Measurements from ENCODE around the gene GSTA3. TPM values are rescaled to one million over a fixed set of nuclear protein-coding genes. Genes with fewer than 3 reads are reported as not detected.

The GSTA3 gene
- total and polyA plus RNA-seq, 2 experiments from 2014 or later, result not detected

- peaks cover 10% of the 10 kb centered on the region; the same call in 2 of the 3 replicates for H3K9me3 Mint-ChIP-seq
- ATAC-seq, result no peak
- no peaks in the 10 kb centered on the region for H3F3A ChIP-seq (replicated peaks; ENCODE audit: low read depth)
These were observed 15.2 kb downstream of the GSTA3 start for GRCh38 chr6:52894285-52894684.

GRCh38 chr6:52893803-52894202 is 15.7 kb downstream of the GSTA3 start:
- no peaks in the 10 kb centered on the region; the same call in 2 of the 3 replicates for H3K36me3 Mint-ChIP-seq (ENCODE audit: low read depth)
- no peaks in the 10 kb centered on the region for H4K20me1 ChIP-seq (replicated peaks; ENCODE audit: insufficient read depth)
- no peaks in the 10 kb centered on the region for H3K27me3 ChIP-seq (ENCODE audit: insufficient read depth)
- H3K27me3 Mint-ChIP-seq (ENCODE audit: insufficient read depth, low read depth, poor library complexity), result peaks cover 1% of the 10 kb centered on the region
- H3F3A ChIP-seq (replicated peaks; ENCODE audit: low read depth), result no peaks in the 10 kb centered on the region
- H2AFZ ChIP-seq, result no peak overlapping the region
- no peaks in the 10 kb centered on the region for H3K79me2 ChIP-seq (replicated peaks; ENCODE audit: insufficient read depth)
- H3K27ac ChIP-seq (ENCODE audit: low read depth), result no peak overlapping the region
- H3K27ac Mint-ChIP-seq, result no peak overlapping the region
- H3K4me1 ChIP-seq (ENCODE audit: insufficient read depth), result no peaks in the 10 kb centered on the region
- H3K9me3 Mint-ChIP-seq, result peaks cover 10% of the 10 kb centered on the region; the same call in 2 of the 3 replicates
- DNase-seq (ENCODE audit: low spot score) (no peak), ATAC-seq (no peak)
- H3K4me2 ChIP-seq, result no peak overlapping the region
- H3K36me3 ChIP-seq (ENCODE audit: insufficient read depth), result no peaks in the 10 kb centered on the region
- no peak overlapping the region for H3K4me3 ChIP-seq
- peaks cover 8% of the 10 kb centered on the region; the same call in 1 of the 2 replicates for H3K9me2 ChIP-seq (ENCODE audit: insufficient read depth)
- H3K4me3 Mint-ChIP-seq, result no peak overlapping the region
- peaks cover 7% of the 10 kb centered on the region for H3K4me1 Mint-ChIP-seq
- TF ChIP-seq ZNF462 (CRISPR knock-in tag; IDR thresholded peaks at IDR 0.05) (no peak), REST (IDR thresholded peaks at IDR 0.05; ENCODE audit: unreplicated experiment) (no peak), POLR2AphosphoS5 (IDR thresholded peaks at IDR 0.05; ENCODE audit: low read depth) (no peak), ZNF331 (CRISPR knock-in tag; IDR thresholded peaks at IDR 0.05; ENCODE audit: low read depth) (no peak), EZH2 (IDR thresholded peaks at IDR 0.05; ENCODE audit: low read depth, unreplicated experiment) (no peak), CREB1 (CRISPR knock-in tag; IDR thresholded peaks at IDR 0.05; ENCODE audit: low read depth) (no peak)

More at GRCh38 chr6:52894285-52894684, 15.2 kb downstream of the GSTA3 start:
- H3K27me3 ChIP-seq (ENCODE audit: insufficient read depth), result no peaks in the 10 kb centered on the region
- H3K27ac ChIP-seq (ENCODE audit: low read depth), result no peak overlapping the region
- no peak overlapping the region for H2AFZ ChIP-seq
- peaks cover 8% of the 10 kb centered on the region; the same call in 1 of the 2 replicates for H3K9me2 ChIP-seq (ENCODE audit: insufficient read depth)
- H3K4me2 ChIP-seq, result no peak overlapping the region
- no peak overlapping the region for H3K27ac Mint-ChIP-seq
- no peaks in the 10 kb centered on the region; the same call in 2 of the 3 replicates for H3K36me3 Mint-ChIP-seq (ENCODE audit: low read depth)
- H3K79me2 ChIP-seq (replicated peaks; ENCODE audit: insufficient read depth), result no peaks in the 10 kb centered on the region
- peaks cover 1% of the 10 kb centered on the region for H3K27me3 Mint-ChIP-seq (ENCODE audit: insufficient read depth, low read depth, poor library complexity)
- TF ChIP-seq POLR2AphosphoS5 (IDR thresholded peaks at IDR 0.05; ENCODE audit: low read depth) (no peak), ETS1 (IDR thresholded peaks at IDR 0.05) (no peak), EZH2 (IDR thresholded peaks at IDR 0.05; ENCODE audit: low read depth, unreplicated experiment) (no peak), STAT1 (IDR thresholded peaks at IDR 0.05; ENCODE audit: unreplicated experiment) (no peak)
- no peaks in the 10 kb centered on the region for H4K20me1 ChIP-seq (replicated peaks; ENCODE audit: insufficient read depth)
- no peaks in the 10 kb centered on the region for H3K4me1 ChIP-seq (ENCODE audit: insufficient read depth)
- no peak for DNase-seq (ENCODE audit: low spot score)
- no peaks in the 10 kb centered on the region for H3K36me3 ChIP-seq (ENCODE audit: insufficient read depth)
- H3K4me3 ChIP-seq, result no peak overlapping the region
- H3K4me3 Mint-ChIP-seq, result no peak overlapping the region
- H3K4me1 Mint-ChIP-seq, result peaks cover 7% of the 10 kb centered on the region

Measured in GM23338 (cell line).